Measurements from ENCODE around the gene MCU.

GRCh38 chr10:72779874-72780273, 87.9 kb downstream of the MCU start:
- TF ChIP-seq POLR2A (IDR thresholded peaks at IDR 0.05) (no peak), CTCF (IDR thresholded peaks at IDR 0.05) (no peak)
